GM18505 (cell line): Measurements from ENCODE around the gene NUMB.
"Not testable (repeated sequence)": the region's sequence is repeated elsewhere in the genome, so short reads cannot be mapped to it uniquely, and the experiment has no call there.

Experiments used
- ATAC-seq: cut with Tn5 transposase; IDR thresholded peaks from one replicate; pipeline ENCODE4 v1.9.1; 2021; ENCODE audit not compliant: unreplicated experiment
- POLR2A ChIP-seq: IDR thresholded peaks from 4 replicates; pipeline ENCODE4 v1.6.1; 2011; ENCODE audit warnings: borderline replicate concordance; ENCODE audit not compliant: insufficient read depth, insufficient read length; ENCODE audit errors: extremely low read depth

Gene NUMB

DNA sequence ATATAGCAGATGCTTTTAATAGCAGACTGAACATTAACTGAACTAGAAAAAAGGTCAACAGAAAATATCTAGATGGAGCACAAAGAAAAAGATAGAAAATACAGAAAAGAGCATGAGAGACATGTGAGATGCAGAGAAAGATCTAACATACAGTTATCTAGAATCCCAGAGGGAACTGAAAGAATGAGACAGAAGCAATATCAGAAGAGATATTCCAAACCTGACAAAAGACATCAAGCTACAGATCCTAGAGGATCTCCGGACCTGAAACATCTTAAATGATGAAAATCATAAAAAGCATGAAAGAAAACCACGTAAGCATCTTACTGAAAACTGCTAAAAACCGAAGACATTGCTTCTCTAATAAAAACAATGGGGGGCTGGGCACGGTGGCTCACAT lies 75.0 kb downstream of the NUMB start:
- no peak for ATAC-seq
- TF ChIP-seq POLR2A = no peak

DNA sequence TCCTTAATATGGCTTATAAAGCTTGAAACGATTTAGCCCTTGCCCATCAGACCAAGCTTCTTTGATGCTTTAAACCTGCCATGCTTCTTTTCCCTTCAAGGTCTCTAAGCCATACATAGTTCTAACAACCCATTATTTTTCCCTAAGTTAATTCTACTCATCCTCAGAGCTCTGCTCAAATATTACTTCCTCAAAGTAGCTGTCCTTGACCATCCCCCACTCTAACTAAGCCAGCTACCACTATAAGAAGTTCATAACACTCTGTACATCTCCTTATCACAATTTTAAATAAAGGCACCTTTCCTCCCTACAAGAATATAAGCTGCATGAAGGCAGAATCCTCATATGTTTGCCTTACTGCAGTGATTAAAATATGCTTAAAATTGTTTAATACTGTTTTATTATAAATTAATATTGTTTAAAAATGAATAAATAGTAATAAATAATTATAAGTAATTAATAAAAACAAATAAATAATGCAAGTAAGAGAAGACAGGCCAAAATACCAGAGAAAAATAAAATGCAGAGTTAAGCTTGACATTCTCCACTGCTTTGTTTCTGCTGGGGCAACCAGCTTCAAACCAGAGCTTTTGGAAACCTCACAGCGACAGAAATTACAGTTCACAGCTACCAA lies 76.8 kb downstream of the NUMB start:
- no peak for ATAC-seq
- no peak for TF ChIP-seq POLR2A

DNA sequence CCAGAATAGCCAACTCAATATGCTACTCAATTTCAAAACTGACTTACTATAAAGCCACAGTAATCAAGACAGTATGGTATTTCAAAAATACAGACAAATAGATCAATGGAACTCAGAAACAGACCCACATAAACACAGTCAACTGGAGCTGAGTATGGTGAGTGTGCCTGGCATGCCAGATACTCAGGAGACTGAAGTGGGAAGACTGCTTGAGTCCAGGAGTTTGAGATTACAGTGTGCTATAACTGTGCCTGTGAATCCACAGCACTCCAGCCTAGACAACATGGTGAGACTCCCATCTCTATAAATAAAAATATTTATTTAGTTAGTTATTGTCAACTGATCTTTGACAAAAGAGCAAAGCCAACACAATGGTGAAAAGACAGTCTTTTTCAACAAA lies 81.8 kb downstream of the NUMB start:
- TF ChIP-seq POLR2A = no peak
- ATAC-seq = no peak

DNA sequence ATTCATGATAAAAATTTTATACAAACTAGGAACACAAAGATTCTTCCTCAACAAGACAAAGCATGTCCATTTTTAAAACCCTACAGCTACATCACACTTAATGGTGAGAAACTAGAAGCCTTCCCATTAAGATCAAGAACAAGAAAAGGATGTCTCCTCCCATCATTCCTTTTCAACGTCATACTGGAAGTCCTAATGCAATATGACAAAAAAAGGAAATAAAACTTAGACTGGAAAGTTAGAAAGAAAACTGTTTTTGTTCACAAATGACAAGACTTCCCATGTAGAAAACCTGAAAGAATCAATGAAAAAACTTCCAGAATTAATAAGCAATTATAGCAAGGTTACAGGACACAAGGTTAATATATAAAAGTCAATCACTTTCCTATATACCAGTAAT lies 82.5 kb downstream of the NUMB start:
- no peak for ATAC-seq
- no peak for TF ChIP-seq POLR2A

DNA sequence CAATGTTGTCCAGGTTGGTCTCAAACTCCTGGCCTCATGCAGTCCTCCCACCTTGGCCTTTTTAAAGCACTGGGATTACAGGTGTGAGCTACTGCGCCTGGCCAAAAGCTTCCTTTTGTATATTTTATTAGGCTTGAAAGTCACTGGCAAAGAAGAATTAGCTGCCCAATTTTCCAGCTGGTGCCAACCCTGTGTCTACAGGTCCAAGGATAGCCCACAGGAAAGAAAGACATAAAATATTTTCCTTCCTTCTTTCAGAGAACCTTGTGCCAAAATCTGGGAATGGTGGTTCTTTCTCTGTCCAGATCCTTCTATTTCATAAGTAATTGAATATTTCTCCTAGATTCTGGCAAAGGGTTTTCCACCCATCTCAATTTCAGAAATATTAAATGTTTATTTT lies 84.1 kb downstream of the NUMB start:
- no peak for ATAC-seq
- TF ChIP-seq POLR2A = no peak

DNA sequence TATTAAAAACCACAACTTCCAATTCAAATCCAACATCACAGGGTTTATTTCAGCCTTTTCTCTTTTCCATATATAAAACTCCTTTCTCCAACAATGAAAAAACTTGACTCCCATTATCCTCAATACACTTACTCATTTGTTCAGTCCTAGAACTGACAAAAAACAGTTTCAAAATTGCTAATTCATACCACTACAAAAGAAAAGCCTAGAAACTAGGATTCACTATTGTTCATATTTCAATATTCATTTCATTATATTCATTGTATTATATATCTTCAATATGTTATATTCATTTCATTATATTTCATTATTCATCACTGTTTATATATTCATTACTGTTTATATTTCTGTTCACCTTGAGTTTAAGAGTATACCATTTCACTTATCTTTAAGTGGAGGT lies 85.8 kb downstream of the NUMB start:
- TF ChIP-seq POLR2A = no peak
- ATAC-seq = no peak

DNA sequence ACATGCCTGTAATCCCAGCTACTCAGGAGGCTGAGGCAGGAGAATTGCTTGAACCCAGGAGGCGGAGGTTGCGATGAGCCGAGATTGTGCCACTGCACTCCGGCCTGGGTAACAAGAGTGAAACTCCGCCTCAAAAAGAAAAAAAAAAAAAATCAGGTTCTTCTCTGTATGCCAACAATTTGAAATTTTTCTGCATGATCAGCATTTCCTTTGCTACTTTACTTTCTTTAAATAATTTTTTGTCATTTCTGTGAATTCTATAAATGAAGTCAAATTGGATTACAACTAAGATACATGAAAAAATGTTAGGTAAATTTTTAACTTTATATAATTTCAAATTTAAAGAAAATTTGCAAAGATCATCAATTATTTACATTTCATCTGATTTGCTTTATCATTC lies 87.8 kb downstream of the NUMB start:
- no peak for TF ChIP-seq POLR2A
- no peak for ATAC-seq

DNA sequence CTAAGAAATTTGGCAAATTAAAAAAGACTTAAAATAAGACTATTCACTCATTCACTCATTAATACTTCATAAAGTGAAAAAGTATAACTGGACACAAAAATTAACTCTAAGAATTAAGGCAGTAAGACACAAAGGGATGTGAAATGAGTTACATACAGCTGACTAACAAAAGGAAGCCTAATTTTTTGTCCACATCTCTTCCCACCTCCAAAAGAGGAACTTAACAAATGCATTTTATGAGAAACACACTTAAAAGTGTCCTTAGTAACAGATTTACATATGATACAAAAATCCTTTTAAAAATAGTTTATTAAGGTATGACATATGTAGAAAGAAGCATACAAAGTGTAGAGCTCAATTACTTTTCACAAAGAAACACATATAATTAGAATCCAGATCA lies 88.9 kb downstream of the NUMB start:
- ATAC-seq = no peak
- no peak for TF ChIP-seq POLR2A

DNA sequence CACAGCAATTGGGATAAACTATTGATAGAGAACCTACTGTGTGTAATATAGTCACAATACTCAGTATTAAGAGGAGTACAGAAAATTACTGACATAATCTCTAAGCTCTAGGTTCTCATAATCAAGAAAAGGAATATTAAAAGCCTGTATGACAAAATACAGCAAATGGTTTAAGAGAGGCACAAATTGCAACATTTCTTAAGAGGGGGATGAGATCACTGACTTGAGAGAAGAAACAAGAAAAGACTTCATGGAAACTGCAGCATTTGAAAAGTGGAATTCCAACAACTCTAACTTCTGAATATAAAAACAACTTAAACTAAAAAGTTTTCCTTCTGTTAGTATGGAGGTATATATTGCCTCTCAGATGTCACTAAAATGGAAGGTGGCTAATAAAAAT lies 89.7 kb downstream of the NUMB start:
- TF ChIP-seq POLR2A = no peak
- ATAC-seq = no peak

DNA sequence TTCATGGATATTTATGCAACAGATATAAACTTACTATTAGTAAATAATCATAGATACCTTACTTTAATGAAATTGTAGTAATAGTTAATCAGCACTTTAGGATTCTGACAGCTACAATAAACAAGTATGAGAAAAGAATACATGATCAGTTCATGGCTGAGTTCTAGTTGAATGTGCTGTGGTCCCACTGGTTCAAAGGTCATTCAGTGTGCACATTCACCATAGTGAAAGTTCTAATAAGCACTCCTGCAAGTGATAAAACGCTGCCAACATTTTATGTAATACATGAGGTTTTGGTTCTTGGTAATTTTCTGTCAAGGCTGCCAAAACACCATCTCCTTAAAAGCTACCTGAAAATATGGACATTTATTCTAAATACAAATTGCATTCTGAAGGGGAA lies 92.6 kb downstream of the NUMB start:
- no peak for TF ChIP-seq POLR2A
- ATAC-seq = no peak

DNA sequence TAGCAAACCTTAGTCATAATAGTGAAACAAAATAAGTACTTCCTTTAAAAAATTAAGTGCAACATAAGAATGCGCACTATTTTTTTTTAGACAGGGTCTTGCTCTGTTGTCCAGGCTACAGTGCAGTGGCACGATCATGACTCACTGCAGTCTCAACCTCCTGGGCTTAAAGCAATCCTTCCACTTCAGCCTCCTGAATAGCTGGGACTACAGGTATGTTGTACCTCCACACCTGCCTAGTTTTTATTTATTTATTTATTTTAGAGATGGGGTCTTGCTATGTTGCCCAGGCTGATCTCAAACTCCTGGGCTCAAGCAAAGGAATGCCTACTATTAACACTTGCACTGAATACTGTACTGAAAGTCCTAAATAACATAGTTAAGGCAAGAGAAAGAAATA lies 93.8 kb downstream of the NUMB start:
- no peak for TF ChIP-seq POLR2A
- ATAC-seq = no peak

DNA sequence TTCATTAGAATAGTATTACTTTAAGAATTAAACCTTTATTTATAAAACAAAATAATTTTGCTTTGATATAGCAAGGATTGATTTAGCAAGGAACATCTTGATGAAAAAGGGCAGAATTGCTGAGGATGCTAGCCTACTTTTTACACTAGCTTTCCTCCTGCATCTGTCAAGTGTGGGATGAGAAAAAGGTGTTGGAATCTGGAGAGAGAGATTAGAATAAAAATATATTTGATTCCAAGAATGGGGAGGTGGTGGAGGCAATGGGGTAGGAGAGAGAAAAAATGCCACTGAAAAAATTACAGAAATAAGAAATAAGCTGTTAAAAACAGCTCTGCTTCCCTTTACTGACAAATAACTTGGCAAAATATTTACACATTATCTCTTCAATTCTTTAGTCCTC lies 98.9 kb downstream of the NUMB start:
- no peak for TF ChIP-seq POLR2A
- ATAC-seq = no peak

DNA sequence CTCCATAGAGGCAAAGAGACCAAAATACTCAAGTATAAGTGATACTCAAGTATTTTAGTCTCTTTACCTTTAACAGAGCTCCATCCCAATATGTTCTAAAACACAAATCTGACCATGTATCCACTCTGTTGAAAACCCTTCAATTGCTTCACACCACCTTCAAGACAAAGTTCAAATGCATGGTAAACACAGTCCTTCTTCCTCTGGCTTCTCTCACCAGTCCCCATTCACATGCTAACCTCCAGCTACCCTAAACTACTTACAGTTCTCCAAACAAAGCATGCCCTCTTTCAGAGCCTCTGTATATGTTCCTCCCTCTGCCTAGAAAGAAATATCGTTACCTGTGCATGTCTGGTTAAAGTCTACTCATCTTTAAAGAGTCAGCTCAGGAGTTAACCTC lies 100.2 kb downstream of the NUMB start:
- TF ChIP-seq POLR2A = no peak
- ATAC-seq = no peak

DNA sequence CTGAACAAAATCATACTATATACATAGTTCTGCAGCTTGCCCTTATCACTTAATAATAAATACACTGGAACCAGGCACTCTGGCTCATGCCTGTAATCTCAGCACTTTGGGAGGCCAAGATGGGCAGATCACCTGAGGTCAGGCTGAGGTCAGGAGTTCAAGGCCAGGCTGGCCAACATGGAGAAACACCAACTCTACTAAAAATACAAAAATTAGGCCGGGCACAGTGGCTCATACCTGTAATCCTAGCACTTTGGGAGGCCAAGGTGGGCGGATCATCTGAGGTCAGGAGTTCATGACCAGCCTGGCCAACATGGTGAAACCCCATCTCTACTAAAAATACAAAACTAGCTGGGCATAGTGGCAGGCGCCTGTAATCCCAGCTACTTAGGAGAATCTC lies 109.3 kb downstream of the NUMB start:
- ATAC-seq = not testable (repeated sequence)

DNA sequence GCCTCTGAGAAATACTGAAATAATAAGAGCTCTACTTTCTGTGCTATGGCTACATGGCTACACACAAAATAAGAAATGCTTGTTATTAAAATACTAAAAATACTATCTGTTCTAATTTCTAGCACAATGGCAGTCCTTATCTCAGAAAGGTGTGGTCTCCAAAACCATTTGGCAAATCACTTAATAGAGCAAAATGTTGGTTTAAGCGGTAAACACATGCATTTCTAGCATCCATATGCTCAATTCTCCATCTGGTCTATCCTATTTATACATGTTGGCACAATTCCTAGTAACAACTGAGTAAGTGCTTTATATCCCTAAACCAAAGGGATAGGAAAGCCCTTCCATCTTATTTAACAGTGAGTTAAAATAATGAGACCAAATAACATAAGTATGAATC lies 114.0 kb downstream of the NUMB start:
- TF ChIP-seq POLR2A = no peak
- ATAC-seq = no peak
